GM21717 (cell line): ENCODE measurements around the gene ZNF221.
"Not testable (repeated sequence)": the region's sequence is repeated elsewhere in the genome, so short reads cannot be mapped to it uniquely, and the experiment has no call there.

Experiments
- ATAC-seq: cut with Tn5 transposase; IDR thresholded peaks from one replicate; pipeline ENCODE4 v1.9.1; 2021; ENCODE audit warnings: mild to moderate bottlenecking, moderate library complexity; ENCODE audit not compliant: unreplicated experiment

Gene ZNF221

GRCh38 chr19:43950834-43951645 lies at the start of gene ZNF221:
Gene ZNF221, plus strand, starts transcription at chr19:43951228. Its CDS starts 11,499 bp downstream, at chr19:43962727.
- ATAC-seq = peak; percentile 81

- peak; percentile 75 for ATAC-seq
Measured at GRCh38 chr19:43901395-43902390, 49.3 kb upstream of the ZNF221 start.

- ATAC-seq = no peak
Measured at GRCh38 chr19:43902399-43902798, 48.6 kb upstream of the ZNF221 start.

- ATAC-seq = no peak
Measured at GRCh38 chr19:43905897-43906296, 45.1 kb upstream of the ZNF221 start.

- ATAC-seq = no peak
Measured at GRCh38 chr19:43906774-43907173, 44.3 kb upstream of the ZNF221 start.

DNA sequence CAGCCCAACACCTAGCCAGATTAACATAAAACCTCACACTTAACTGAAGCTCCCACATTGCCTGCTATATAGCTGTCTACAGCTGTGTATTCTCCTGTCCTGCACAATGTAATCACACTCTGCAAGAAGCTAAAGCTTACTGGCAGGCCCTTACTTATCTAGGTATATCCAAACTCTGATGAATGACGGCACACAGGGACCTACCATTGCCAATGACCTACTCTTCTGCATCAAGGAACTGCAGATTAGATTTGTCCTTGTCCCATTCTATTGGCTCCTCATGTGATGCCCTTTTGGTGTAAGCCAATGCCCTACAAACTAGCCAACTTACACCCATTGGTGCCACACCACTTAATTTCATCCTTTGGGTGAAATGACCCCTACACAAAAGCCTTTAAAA lies 42.4 kb upstream of the ZNF221 start:
- no peak for ATAC-seq

DNA sequence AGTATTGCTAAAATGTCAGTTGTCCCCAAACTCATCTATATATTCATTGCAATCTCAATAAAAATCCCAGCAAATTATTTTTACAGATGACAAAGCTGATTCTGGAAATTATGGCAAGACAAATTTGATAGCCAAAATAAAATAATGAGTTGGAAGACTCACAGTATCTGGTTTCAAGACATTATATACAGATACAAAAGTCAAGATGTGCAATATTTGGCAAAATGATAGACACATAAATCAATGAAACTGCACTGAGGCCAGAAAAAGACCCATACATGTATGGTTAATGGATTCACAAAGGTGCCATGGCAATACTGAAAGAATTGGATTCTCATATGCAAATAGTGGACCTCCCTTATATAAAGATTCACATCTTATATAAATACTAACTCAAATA lies 40.1 kb upstream of the ZNF221 start:
- no peak for ATAC-seq

DNA sequence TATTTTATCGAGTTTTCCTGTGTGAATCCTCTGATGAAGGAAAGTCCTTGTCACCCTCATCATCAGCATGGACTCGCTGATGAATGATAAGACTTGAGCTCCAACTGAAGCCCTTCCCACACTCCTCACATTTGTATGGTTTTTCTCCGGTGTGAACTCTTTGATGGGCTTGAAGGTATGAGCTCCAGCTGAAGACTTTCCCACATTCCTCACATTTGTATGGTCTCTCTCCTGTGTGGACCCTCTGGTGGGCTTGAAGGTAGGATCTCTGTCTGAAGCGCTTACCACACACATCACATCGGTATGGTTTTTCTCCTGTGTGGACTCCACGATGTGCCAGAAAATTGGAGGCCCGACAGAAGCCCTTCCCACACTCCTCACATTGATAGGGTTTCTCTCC lies 37.6 kb upstream of the ZNF221 start:
- ATAC-seq = no peak

- ATAC-seq = no peak
Measured at GRCh38 chr19:43914051-43914450, 37.0 kb upstream of the ZNF221 start.

DNA sequence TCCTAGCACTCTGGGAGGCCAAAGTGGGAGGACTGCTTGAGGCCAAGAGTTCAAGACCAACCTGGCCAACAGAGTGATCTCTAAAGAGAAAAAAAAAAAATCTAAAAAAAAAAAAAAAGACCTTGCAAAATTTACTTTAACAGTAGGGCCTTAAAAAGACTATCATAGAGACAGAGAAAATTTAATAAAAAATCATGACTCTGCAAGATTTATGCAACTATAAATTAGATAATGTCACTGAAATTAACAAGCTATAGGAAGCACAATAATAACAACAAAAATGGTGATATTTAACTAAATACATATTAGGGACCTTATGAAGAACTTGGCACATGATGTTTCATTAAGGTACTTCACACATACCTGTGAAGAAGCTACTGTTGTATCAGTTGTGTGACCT lies 27.2 kb upstream of the ZNF221 start:
- no peak for ATAC-seq

DNA sequence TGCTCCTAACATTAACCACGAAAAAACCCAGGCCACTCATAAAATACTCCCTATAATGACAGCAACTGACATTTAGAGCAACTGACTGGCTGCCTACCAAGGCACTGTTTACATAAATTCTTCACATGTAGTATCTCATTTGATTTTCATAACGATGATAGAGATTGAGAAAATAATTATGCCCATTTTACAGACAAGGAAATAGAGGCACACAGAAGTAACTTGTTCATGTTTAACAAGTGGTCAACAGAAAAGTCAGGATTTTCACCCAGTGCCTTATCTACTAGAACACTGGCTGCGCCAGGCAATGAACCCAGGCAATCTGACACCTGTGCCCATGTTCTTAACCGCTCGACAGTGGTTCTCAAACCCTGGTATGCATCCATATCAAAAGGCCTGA lies 22.2 kb upstream of the ZNF221 start:
- no peak for ATAC-seq

DNA sequence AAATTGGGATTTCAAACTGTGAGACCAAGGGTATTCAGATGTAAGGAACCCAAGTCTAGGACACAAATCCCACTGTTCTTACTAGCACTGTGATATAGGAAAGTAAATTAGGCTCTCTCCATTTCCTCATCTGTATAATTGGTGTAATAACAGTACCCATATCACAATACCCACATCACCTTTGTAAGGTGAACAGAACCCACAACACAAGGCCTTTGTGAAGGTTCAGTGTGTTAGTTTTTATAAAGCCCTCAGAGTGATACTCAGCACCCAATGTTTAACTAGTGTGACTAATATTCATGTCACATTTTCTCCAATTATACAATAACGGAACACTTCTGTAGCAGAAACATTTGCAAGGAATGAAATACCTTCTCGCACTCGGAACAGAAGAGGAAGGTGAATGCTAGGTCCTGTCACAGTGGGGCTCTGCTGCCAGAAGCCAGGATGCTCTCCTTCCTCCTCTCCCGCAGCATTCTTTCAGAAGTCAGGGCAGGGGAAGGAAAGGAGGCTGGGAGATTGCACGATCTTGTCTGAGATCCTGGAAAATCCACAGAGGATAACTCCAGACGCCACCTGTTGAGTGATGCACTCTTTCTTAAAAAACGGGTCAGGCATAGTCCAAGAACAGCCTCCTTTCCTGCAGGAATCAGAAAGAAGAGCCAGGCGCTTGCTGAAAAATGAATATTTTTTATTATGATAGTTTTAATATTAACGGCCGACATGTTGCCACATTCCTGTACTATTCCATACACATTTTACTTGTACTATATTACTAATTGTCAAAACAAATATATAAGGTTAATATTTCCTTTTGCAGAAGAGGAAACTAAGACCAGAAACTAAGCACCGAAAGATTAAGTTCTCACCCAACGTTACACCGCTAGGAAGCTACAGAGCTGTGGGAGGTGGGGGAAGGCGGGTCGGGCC lies 16.7 kb upstream of the ZNF221 start:
- ATAC-seq = no peak

DNA sequence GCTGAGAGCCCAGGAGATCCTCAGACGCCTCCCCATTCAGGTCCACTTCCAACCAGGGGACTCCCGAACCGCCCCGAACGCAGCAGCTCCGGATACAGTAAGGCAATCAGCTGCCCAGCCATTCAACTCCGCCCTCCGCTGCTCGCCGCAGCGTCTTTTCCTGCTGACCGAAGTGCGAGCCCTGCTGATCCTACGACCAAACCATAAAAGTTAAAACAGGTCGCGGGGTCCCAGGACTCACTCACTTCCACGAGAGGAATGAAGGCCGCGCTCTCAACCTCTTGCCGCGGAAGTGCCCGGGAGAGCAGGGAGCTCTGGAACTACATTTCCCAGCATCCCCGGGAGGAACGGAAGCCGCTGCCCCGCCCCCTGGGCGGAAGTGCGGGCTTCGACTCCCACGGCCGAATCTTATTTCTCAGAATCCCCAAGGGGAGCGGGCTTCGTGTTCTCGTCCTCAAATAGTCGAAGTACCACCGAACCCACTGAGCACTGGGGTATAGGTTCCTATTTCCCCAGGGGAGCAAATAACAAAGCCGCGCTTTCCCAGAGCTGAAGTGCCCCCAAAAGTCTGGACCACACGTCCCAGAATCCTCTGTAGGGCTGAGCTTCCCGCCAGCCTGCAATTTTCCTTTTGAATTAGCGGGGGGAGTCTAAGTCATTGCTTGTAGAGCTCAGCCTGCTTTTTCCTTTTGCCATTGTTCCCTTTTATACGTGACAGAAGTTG lies 15.9 kb upstream of the ZNF221 start, which contains the start of gene ZNF45:
ZNF45 (minus strand) TSS at position 298 of the 724 bp plus-strand sequence. CDS start 13,097 bp downstream, outside the sequence.
- peak; percentile 93 for ATAC-seq

- ATAC-seq = no peak
Measured at GRCh38 chr19:43936188-43936587, 14.8 kb upstream of the ZNF221 start.

DNA sequence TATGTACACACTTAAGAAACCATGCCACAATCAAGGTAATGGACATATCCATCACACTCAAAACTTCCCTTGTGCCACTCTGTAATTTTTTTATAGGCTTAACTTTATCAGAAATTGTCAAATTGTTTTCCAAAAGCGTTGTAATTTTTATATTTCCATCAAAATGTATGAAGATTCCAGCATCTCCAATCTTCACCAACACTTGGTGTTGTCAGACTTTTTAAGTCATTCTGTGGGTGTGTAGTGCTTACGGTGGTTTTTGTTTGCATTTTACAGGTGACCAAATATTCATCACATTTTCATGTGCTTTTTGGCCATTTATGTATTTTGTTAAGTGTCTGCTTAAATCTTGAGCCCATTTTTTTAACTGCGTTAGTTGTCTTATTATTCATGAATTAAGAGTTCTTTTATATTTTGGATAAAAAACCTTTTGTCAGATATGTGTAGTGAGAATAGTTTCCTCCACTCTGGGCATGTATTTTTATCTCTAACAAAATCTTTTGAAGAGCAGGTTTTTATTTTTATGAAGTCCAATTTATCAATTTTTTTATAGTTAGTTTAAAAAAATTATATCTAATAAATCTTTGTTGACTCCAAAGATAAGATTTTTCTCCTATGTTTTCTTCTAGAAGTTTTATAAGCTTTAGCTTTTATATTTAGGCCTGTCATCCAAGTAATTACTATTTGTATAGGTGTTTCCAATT lies 11.3 kb upstream of the ZNF221 start:
- no peak for ATAC-seq

DNA sequence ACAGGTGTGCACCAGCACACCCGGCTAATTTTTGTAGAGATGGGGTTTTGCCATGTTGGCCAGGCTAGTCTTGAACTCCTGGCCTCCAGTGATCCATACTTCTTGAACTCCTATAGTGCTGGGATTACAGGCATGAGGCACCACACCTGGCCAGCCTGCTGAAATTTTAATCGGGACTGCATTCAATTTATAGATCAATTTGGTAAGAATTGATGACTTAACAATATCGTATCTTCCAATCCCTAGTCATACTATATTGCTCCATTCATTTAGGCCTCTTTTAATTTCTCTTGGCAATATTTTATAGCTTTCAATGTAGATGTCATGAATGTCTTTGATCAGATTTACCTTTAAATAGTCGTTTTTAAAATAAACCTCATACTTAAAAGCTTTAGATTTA lies 10.3 kb upstream of the ZNF221 start:
- no peak for ATAC-seq

- no peak for ATAC-seq
Measured at GRCh38 chr19:43941209-43941608, 9.8 kb upstream of the ZNF221 start.

DNA sequence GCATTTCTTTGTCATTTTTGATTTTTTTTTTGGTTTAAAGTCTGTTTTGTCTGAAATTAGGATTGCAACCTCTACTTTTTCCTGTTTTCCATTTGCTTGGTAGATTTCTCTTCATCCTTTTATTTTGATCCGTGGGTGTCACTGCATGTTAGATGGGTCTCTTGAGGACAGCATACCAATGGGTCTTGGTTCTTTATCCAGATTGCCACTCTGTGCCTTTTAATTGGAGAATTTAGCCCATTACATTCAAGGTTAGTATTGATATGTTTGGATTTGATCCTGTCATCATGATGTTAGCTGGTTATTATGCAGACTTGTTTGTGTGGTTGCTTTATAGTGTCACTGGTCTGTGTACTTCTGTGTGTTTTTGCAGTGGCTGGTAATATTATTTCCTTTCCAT lies 3.6 kb upstream of the ZNF221 start:
- not testable (repeated sequence) for ATAC-seq

DNA sequence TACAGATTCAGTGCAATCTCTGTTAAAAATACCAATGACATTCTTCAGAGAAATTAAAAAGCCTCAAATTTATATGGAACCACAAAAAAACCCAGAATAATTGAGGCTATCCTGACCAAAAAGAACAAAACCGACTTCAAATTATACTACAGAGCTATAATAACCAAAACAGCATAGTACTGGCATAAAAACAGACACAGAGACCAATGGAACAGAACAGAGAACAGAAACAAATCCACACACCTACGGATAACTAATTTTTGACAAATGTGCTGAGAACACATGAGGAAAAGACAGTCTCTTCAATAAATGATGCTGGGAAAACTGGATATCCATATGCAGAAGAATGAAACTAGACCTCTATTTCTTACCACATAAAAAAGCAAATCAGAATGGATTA lies 1.2 kb upstream of the ZNF221 start:
- ATAC-seq = not testable (repeated sequence)
